NCI-H2196 treated with DMSO at 0.1 percent for 48 hours (cell line): ENCODE data around the gene KHDRBS1.
"Not testable (repeated sequence)": the region's sequence is repeated elsewhere in the genome, so short reads cannot be mapped to it uniquely, and the experiment has no call there.

Source experiments
- DNase-seq: peaks from one replicate; lab custom pipeline; 2025; ENCODE audit not compliant: unreplicated experiment; lab: John Stamatoyannopoulos, UW

Gene KHDRBS1

GRCh38 chr1:32062867-32063230 is 49.2 kb downstream of the KHDRBS1 start:
- DNase-seq: no peak

DNA sequence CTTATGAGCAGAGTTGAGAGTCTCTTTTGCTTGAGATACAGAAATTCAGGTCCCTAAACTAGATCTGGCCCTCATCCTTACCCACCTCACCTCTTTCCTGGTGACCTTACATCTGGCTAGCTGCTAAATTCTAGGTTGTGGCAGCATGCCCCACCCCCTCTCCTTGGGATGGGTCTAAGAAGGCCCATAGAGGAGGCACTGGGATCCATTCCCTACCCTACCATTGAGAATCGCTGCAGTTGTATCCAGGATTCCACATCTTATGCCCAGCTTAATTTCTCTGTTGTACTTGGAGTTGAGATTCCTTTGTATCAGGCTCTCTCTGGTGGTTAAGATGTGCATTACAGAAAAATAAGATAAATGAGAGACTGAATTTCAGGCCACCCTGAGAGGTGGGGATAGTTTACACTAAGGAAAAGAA is 49.6 kb downstream of the KHDRBS1 start:
- DNase-seq: no peak

DNA sequence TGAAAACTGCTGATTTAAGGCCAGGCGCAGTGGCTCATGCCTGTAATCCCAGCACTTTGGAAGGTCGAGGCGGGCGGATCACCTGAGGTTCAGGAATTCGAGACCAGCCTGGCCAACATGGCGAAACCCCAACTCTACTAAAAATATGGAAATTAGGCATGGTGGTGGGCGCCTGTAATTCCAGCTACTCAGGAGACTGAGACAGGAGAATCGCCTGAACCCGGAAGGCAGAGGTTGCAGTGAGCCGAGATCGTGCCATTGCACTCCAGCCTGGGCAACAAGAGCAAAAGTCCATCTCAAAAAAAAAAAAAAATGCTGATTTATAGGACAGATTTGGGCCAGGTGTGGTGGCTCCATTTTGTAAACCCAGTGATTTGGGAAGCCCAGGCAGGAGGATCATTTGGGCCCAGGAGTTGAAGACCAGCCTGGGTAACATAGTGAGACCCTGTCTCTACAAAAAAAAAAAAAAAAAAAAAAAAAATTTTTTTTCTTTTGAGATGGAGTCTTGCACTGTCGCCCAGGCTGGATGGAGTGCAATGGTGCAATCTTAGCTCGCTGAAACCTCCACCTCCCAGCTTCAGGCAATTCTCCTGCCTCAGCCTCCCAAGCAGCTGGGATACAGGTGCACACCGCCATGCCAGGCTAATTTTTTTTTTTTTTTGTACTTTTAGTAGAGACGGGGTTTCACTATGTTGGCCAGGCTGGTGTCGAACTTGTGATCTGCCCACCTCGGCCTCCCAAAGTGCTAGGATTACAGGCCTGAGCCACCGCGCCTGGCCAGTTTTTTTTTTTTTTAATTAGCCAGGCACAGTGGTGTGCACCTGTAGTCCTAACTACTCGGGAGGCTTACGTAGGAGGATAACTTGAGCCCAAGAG is 52.2 kb downstream of the KHDRBS1 start:
- not testable (repeated sequence) for DNase-seq

DNA sequence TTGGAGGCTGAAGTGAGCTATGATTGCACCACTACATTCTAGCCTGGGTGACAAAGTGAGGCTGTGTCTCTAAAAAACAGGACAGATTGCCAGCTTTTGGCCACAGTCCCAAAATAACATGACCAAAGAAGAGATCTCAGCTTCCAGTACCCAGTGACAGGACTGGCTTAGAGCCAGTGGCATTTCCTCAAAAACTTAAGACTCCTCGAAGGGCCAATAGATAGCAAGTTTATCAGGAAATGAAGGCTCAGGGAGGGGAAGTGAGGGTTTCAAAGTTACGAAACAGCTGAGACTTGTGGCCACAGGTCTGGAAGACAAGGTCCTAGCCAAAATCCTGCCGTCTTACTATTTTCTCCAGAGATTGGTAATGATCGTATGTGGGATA is 52.8 kb downstream of the KHDRBS1 start:
- no peak for DNase-seq

- DNase-seq: no peak
Observed at GRCh38 chr1:32068957-32069588, 55.4 kb downstream of the KHDRBS1 start.

DNA sequence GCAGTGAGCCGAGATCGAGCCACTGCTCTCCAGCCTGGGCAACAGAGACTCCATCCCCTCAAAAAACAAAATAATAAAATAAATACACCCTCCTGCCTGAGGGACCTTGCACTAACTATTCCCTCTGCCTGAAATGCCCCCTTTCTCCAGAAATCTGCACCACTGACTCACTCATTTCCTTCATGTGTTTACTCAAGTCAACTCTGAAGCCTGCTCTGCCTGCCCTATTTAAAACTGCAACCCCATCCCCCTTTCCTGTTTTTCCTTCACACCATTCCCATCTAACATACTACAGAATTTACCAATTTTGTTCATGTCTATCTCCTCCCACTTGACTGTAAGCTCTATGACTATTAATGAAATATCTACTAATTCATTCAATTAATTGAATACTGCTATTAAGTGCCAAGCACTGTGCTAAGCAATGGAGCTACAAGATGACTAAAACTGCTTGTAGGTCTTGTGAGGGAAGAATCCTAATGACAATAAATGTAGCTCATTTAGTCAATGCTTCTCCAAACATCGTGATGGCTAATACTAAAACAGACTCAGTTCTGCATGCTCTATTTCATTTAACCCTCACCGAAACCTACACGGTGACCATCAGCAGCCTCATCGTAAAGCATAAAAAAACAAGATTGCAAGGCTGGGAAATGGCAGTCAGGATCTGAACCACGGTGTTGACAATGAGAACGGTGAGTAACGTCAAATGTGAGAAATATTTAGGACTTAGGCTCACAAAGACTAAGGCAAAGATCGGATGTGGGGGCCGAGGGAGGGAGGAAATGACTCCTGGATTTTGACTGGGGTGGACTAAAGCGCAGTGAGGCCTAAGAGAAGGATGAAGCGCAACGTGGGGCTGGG is 58.3 kb downstream of the KHDRBS1 start:
- DNase-seq: no peak

DNA sequence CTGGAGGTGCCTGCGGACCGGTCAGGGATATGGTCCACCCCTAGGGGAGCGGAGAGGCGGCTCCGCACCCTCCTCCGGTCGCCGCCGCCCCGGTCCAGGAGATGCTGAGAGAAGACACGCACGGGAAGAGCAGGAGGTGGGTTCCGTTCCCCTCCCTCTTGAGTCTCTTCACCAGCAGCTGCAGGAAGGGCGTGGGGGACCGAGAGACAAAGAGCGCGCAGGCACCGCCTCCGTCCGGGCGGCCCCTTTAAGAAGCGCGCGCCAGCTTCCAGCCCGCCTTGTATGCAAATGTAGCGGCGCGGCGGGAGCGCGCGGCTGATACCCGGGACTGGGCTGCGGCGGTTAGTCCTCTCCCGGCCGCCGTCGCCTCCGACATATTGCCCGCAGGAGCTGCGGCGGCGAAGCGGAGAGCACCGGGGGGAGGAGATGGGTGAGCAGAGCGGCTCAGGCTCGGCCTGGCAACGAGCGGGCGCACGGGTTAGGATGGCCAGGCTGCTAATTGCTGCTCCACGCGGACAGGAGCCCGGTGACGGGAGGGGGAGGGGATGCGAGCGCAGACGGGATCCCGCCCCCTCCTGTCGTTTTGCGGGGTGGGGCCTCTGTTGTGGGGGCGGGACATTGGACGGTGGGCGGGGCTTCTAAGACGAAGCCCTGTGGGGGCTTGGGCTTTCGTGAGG is 59.1 kb downstream of the KHDRBS1 start, which contains the start of gene TMEM39B:
TMEM39B (plus strand) TSS at position 318 of the 677 bp plus-strand sequence; CDS start at position 427, 109 bp downstream.
- DNase-seq: peak; percentile 91

- DNase-seq: no peak
Observed at GRCh38 chr1:32073299-32074229, 59.9 kb downstream of the KHDRBS1 start.

DNA sequence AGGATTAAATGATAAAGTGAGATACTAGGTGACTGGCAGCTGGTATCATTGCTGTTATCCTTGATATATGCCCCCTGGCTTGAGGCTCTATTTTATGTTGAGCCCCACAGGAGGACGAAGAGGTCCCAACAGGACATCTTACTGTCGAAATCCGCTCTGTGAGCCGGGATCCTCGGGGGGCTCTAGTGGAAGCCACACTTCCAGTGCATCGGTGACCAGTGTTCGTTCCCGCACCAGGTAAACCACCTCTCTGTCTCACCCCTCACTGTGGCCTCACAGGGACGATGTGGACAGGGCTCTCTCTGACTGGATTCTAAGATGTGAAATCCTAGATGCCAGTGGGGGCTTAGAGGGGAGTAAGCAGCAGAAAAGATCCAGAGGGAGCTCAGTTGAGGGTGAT is 61.2 kb downstream of the KHDRBS1 start:
- no peak for DNase-seq

DNA sequence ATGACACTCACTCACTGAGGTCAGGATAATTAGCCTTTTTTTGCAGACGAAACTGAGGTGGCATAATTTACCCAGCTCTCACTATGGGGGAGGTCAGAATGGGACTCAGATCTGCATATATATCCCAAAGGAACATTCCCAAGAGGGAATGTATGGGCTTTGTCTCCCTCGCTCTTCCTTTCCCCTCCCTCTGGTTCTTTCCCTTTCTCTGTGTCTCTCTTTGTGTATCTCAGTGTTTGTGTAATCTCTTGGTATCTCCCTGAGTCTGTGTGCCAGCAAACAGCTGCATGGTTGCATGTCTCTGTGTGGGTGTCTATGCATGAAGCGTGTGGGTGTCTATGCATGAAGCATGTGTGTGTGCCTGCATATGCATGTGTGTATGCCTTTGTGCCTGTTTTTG is 63.8 kb downstream of the KHDRBS1 start:
- DNase-seq: no peak

DNA sequence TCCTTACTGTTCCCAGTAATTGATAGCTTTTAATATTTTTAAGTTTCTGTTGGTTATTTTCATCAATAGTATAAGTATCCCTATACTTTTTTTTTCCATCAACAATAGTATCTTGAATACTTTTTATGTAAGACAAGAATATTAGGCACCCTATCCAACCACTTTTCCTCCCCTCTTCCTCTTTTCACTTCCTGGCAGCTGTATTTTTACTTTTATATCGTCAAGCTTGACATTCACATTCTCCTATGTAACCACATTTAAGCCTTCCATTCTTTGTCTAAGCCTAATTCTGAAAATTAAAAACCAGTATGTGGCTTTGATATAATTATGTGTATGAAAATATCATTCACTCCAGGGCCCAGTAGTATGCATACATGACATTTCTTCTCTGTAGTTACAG is 68.4 kb downstream of the KHDRBS1 start:
- no peak for DNase-seq

GRCh38 chr1:32086381-32086780 is 72.7 kb downstream of the KHDRBS1 start:
- DNase-seq: not testable (repeated sequence)

DNA sequence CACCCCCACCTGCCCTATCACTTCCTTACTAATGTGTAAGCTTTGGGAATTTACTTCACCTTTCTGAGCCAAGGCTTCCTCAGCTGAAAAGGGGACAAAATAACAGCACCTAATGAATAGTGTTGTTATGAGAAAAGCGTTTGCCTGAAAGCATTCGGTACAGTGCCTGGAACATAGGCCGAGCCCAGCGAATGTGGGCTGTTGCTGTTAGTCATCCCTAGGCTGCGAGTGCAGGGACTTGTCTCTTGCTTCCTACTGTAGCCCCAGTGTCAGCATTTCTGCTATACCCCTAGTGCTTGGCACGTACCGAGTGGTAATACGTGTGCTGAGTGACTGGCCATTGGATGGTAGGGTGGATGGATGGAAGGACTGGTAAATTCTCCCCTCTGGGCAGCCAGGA is 77.5 kb downstream of the KHDRBS1 start:
- DNase-seq: no peak

DNA sequence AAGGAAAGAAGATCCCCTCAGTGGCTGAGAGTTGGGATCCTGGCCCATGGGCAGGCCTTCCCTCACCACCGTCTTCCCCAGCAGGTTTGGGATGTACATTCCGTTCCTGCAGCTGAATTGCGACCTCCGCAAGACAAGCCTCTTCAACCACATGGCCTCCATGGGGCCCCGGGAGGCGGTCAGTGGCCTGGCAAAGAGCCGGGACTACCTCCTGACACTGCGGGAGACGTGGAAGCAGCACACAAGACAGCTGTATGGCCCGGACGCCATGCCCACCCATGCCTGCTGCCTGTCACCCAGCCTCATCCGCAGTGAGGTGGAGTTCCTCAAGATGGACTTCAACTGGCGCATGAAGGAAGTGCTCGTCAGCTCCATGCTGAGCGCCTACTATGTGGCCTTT is 77.9 kb downstream of the KHDRBS1 start:
- no peak for DNase-seq
